ENCODE data around the gene TC2N.

DNA sequence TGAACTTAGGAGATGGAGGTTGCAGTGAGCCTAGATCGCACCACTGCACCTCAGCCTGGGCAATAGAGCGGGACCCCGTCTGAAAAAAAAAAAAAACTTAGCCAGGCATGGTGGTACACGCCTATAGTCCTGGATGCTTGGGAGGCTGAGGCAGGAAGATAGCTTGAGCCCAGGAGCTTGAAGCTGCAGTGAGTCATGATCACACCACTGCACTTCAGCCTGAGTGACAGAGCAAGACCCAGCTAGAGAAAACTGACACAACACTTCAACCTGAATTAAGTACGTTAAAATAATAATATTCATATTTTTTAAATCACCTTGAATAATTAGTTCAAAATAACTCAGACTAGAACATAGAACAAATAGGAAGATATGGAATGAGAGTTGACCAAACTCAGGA is 129.7 kb downstream of the TC2N start:
- TF ChIP-seq, protein P1, sequence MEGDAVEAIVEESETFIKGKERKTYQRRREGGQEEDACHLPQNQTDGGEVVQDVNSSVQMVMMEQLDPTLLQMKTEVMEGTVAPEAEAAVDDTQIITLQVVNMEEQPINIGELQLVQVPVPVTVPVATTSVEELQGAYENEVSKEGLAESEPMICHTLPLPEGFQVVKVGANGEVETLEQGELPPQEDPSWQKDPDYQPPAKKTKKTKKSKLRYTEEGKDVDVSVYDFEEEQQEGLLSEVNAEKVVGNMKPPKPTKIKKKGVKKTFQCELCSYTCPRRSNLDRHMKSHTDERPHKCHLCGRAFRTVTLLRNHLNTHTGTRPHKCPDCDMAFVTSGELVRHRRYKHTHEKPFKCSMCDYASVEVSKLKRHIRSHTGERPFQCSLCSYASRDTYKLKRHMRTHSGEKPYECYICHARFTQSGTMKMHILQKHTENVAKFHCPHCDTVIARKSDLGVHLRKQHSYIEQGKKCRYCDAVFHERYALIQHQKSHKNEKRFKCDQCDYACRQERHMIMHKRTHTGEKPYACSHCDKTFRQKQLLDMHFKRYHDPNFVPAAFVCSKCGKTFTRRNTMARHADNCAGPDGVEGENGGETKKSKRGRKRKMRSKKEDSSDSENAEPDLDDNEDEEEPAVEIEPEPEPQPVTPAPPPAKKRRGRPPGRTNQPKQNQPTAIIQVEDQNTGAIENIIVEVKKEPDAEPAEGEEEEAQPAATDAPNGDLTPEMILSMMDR (IDR thresholded peaks at IDR 0.05; ENCODE audit: low read length) = no peak
- TF ChIP-seq EZH2 (IDR thresholded peaks at IDR 0.05; ENCODE audit: borderline replicate concordance, low read length) = no peak
